HEK293 (cell line): ENCODE measurements around the gene HDHD3.

Source experiments
- ELK4 ChIP-seq: IDR thresholded peaks from 2 replicates; pipeline ENCODE4 v1.6.1; 2011; ENCODE audit warnings: mild to moderate bottlenecking, low read depth, low read length, borderline replicate concordance
- HOXA7 ChIP-seq: sonication (generic); formaldehyde crosslinking; IDR thresholded peaks from 2 replicates; pipeline ENCODE4 v1.8.1; 2022; ENCODE audit warnings: missing genetic modification reagents, borderline replicate concordance
- KLF16 ChIP-seq: fragments of 450-650 bp; formaldehyde crosslinking; IDR thresholded peaks from 2 replicates; pipeline ENCODE4 v1.5.1; 2017; ENCODE audit warnings: missing biosample characterization, missing genetic modification characterization
- SETDB1 ChIP-seq: IDR thresholded peaks from one replicate; pipeline ENCODE4 v1.6.1; 2017; ENCODE audit warnings: mild to moderate bottlenecking, low read length, moderate library complexity, mixed read lengths; ENCODE audit not compliant: insufficient read length
- ZBTB48 ChIP-seq: fragments of 450-650 bp; formaldehyde crosslinking; IDR thresholded peaks from 2 replicates; pipeline ENCODE4 v1.5.1; 2016; ENCODE audit warnings: missing biosample characterization, missing genetic modification characterization
- ZBTB7A ChIP-seq: fragments of 450-650 bp; formaldehyde crosslinking; IDR thresholded peaks from 2 replicates; pipeline ENCODE4 v1.5.1; 2016; ENCODE audit warnings: low read depth, missing biosample characterization, missing genetic modification characterization
- ZEB2 ChIP-seq: fragments of 450-650 bp; formaldehyde crosslinking; IDR thresholded peaks from 2 replicates; pipeline ENCODE4 v1.5.1; 2016; ENCODE audit warnings: missing biosample characterization, missing genetic modification characterization
- ZIC2 ChIP-seq: fragments of 450-650 bp; formaldehyde crosslinking; IDR thresholded peaks from 2 replicates; pipeline ENCODE4 v1.5.1; 2016; ENCODE audit warnings: missing biosample characterization, missing genetic modification characterization
- ZNF146 ChIP-seq: fragments of 450-650 bp; formaldehyde crosslinking; IDR thresholded peaks from 2 replicates; pipeline ENCODE4 v1.5.1; 2016; ENCODE audit warnings: missing biosample characterization, missing genetic modification characterization
- ZNF280C ChIP-seq: fragments of 450-650 bp; formaldehyde crosslinking; IDR thresholded peaks from 2 replicates; pipeline ENCODE4 v1.5.1; 2016; ENCODE audit warnings: missing biosample characterization, missing genetic modification characterization
- ZNF391 ChIP-seq: fragments of 450-650 bp; formaldehyde crosslinking; IDR thresholded peaks from 2 replicates; pipeline ENCODE4 v1.5.1; 2016; ENCODE audit warnings: low read depth, missing biosample characterization, missing genetic modification characterization, borderline replicate concordance
- ZNF521 ChIP-seq: fragments of 450-650 bp; formaldehyde crosslinking; IDR thresholded peaks from 2 replicates; pipeline ENCODE4 v1.5.1; 2017; ENCODE audit warnings: missing biosample characterization, mild to moderate bottlenecking, missing genetic modification characterization
- ZNF529 ChIP-seq: fragments of 450-650 bp; formaldehyde crosslinking; IDR thresholded peaks from 2 replicates; pipeline ENCODE4 v1.5.1; 2017; ENCODE audit warnings: missing genetic modification characterization, missing biosample characterization; ENCODE audit not compliant: insufficient replicate concordance
- ZNF530 ChIP-seq: fragments of 450-650 bp; formaldehyde crosslinking; IDR thresholded peaks from 2 replicates; pipeline ENCODE4 v1.5.1; 2016; ENCODE audit warnings: low read depth, missing biosample characterization, missing genetic modification characterization
- ZNF560 ChIP-seq: fragments of 450-650 bp; formaldehyde crosslinking; IDR thresholded peaks from 2 replicates; pipeline ENCODE4 v1.5.1; 2017; ENCODE audit warnings: missing biosample characterization, missing genetic modification characterization, borderline replicate concordance
- ZNF610 ChIP-seq: fragments of 450-650 bp; formaldehyde crosslinking; IDR thresholded peaks from 2 replicates; pipeline ENCODE4 v1.5.1; 2016; ENCODE audit warnings: missing biosample characterization, missing genetic modification characterization, borderline replicate concordance
- ZNF624 ChIP-seq: fragments of 450-650 bp; formaldehyde crosslinking; IDR thresholded peaks from 2 replicates; pipeline ENCODE4 v1.5.1; 2017; ENCODE audit warnings: missing biosample characterization, missing genetic modification characterization
- ZNF645 ChIP-seq: fragments of 450-650 bp; formaldehyde crosslinking; IDR thresholded peaks from 2 replicates; pipeline ENCODE4; 2016; ENCODE audit warnings: missing biosample characterization, missing genetic modification characterization
- ZNF792 ChIP-seq: fragments of 450-650 bp; formaldehyde crosslinking; IDR thresholded peaks from 2 replicates; pipeline ENCODE4 v1.5.1; 2016; ENCODE audit warnings: missing biosample characterization, missing genetic modification characterization
- ZNF837 ChIP-seq: fragments of 450-650 bp; formaldehyde crosslinking; IDR thresholded peaks from 2 replicates; pipeline ENCODE4 v1.5.1; 2016; ENCODE audit warnings: missing biosample characterization, missing genetic modification characterization
- ZSCAN4 ChIP-seq: fragments of 450-650 bp; formaldehyde crosslinking; IDR thresholded peaks from 2 replicates; pipeline ENCODE4 v1.5.1; 2017; ENCODE audit warnings: missing biosample characterization, missing genetic modification characterization
- ZXDB ChIP-seq: fragments of 450-650 bp; formaldehyde crosslinking; IDR thresholded peaks from 2 replicates; pipeline ENCODE4 v1.5.1; 2016; ENCODE audit warnings: missing biosample characterization, missing genetic modification characterization
- TF ChIP-seq, protein P1 (sequence below): fragments of 450-650 bp; formaldehyde crosslinking; IDR thresholded peaks from 2 replicates; pipeline ENCODE4 v1.5.1; 2016; ENCODE audit warnings: missing biosample characterization, missing genetic modification characterization, borderline replicate concordance
- TF ChIP-seq, protein P2 (sequence below): fragments of 450-650 bp; formaldehyde crosslinking; IDR thresholded peaks from 2 replicates; pipeline ENCODE4 v1.5.1; 2017; ENCODE audit warnings: missing biosample characterization, missing genetic modification characterization
- TF ChIP-seq, protein P3 (sequence below): fragments of 450-650 bp; formaldehyde crosslinking; IDR thresholded peaks from 2 replicates; pipeline ENCODE4 v1.5.1; 2016; ENCODE audit warnings: missing biosample characterization, missing genetic modification characterization, borderline replicate concordance

The HDHD3 gene

GRCh38 chr9:113340011-113340699, 36.6 kb downstream of the HDHD3 start, which contains the start of gene WDR31 (continued):
- no peak for TF ChIP-seq ZNF280C (tag by site-specific recombination)
- TF ChIP-seq, protein P1, sequence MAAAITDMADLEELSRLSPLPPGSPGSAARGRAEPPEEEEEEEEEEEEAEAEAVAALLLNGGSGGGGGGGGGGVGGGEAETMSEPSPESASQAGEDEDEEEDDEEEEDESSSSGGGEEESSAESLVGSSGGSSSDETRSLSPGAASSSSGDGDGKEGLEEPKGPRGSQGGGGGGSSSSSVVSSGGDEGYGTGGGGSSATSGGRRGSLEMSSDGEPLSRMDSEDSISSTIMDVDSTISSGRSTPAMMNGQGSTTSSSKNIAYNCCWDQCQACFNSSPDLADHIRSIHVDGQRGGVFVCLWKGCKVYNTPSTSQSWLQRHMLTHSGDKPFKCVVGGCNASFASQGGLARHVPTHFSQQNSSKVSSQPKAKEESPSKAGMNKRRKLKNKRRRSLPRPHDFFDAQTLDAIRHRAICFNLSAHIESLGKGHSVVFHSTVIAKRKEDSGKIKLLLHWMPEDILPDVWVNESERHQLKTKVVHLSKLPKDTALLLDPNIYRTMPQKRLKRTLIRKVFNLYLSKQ (tag by site-specific recombination): no peak
- TF ChIP-seq ZNF610 (tag by site-specific recombination): peak; percentile 80; the same call in 1 of the 2 replicates
- no peak for TF ChIP-seq ELK4
- no peak for TF ChIP-seq ZNF792 (tag by site-specific recombination)
- no peak for TF ChIP-seq ZNF624 (tag by site-specific recombination)
- peak; percentile 88 for TF ChIP-seq ZXDB
- TF ChIP-seq ZNF645 (tag by site-specific recombination): no peak
- peak; percentile 45 for TF ChIP-seq ZIC2 (tag by site-specific recombination)
- no peak for TF ChIP-seq ZNF837
- no peak for TF ChIP-seq HOXA7 (CRISPR knock-in tag)
- no peak for TF ChIP-seq ZNF521 (tag by site-specific recombination)
- TF ChIP-seq SETDB1: no peak
- TF ChIP-seq KLF16: peak; percentile 94
- peak; percentile 80 for TF ChIP-seq ZEB2 (tag by site-specific recombination)
- TF ChIP-seq ZNF529 (tag by site-specific recombination): no peak
- peak; percentile 13; the same call in 1 of the 2 replicates for TF ChIP-seq ZSCAN4 (tag by site-specific recombination)
- TF ChIP-seq, protein P2, sequence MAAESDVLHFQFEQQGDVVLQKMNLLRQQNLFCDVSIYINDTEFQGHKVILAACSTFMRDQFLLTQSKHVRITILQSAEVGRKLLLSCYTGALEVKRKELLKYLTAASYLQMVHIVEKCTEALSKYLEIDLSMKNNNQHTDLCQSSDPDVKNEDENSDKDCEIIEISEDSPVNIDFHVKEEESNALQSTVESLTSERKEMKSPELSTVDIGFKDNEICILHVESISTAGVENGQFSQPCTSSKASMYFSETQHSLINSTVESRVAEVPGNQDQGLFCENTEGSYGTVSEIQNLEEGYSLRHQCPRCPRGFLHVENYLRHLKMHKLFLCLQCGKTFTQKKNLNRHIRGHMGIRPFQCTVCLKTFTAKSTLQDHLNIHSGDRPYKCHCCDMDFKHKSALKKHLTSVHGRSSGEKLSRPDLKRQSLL (tag by site-specific recombination): peak; percentile 60
- TF ChIP-seq ZNF560 (tag by site-specific recombination): no peak
- peak; percentile 56; the same call in 1 of the 2 replicates for TF ChIP-seq ZNF391 (tag by site-specific recombination)
- TF ChIP-seq ZBTB48 (tag by site-specific recombination): 0 out of 2 replicates have a peak, but pooled peaks have one; percentile 60
- no peak for TF ChIP-seq ZBTB7A (tag by site-specific recombination)
- TF ChIP-seq ZNF146 (tag by site-specific recombination): no peak
- TF ChIP-seq ZNF530: no peak
- TF ChIP-seq, protein P3, sequence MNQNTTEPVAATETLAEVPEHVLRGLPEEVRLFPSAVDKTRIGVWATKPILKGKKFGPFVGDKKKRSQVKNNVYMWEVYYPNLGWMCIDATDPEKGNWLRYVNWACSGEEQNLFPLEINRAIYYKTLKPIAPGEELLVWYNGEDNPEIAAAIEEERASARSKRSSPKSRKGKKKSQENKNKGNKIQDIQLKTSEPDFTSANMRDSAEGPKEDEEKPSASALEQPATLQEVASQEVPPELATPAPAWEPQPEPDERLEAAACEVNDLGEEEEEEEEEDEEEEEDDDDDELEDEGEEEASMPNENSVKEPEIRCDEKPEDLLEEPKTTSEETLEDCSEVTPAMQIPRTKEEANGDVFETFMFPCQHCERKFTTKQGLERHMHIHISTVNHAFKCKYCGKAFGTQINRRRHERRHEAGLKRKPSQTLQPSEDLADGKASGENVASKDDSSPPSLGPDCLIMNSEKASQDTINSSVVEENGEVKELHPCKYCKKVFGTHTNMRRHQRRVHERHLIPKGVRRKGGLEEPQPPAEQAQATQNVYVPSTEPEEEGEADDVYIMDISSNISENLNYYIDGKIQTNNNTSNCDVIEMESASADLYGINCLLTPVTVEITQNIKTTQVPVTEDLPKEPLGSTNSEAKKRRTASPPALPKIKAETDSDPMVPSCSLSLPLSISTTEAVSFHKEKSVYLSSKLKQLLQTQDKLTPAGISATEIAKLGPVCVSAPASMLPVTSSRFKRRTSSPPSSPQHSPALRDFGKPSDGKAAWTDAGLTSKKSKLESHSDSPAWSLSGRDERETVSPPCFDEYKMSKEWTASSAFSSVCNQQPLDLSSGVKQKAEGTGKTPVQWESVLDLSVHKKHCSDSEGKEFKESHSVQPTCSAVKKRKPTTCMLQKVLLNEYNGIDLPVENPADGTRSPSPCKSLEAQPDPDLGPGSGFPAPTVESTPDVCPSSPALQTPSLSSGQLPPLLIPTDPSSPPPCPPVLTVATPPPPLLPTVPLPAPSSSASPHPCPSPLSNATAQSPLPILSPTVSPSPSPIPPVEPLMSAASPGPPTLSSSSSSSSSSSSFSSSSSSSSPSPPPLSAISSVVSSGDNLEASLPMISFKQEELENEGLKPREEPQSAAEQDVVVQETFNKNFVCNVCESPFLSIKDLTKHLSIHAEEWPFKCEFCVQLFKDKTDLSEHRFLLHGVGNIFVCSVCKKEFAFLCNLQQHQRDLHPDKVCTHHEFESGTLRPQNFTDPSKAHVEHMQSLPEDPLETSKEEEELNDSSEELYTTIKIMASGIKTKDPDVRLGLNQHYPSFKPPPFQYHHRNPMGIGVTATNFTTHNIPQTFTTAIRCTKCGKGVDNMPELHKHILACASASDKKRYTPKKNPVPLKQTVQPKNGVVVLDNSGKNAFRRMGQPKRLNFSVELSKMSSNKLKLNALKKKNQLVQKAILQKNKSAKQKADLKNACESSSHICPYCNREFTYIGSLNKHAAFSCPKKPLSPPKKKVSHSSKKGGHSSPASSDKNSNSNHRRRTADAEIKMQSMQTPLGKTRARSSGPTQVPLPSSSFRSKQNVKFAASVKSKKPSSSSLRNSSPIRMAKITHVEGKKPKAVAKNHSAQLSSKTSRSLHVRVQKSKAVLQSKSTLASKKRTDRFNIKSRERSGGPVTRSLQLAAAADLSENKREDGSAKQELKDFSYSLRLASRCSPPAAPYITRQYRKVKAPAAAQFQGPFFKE: no peak
